Mesendoderm (in vitro differentiated cells): ENCODE measurements around the gene GATA1.

ENCODE experiments used
- DNase-seq: peaks from one replicate; pipeline ENCODE4 v3.0.0; 2013
- H2AK5ac ChIP-seq: 2 replicates; pipeline ENCODE4 v1.6.1; 2013; ENCODE audit warnings: low read length, inconsistent platforms
- H2BK120ac ChIP-seq: 2 replicates; pipeline ENCODE4 v1.6.1; 2013; ENCODE audit warnings: low read depth, mild to moderate bottlenecking, low read length, moderate library complexity, mixed read lengths
- H2BK15ac ChIP-seq: replicated peaks from 2 replicates; pipeline ENCODE4 v1.6.1; 2013; ENCODE audit warnings: low read depth, mild to moderate bottlenecking, moderate library complexity
- H2BK5ac ChIP-seq: 2 replicates; pipeline ENCODE4 v1.6.1; 2013; ENCODE audit warnings: low read length, inconsistent platforms
- H3K18ac ChIP-seq: 2 replicates; pipeline ENCODE4 v1.6.1; 2013; ENCODE audit warnings: mild to moderate bottlenecking, low read length, mixed read lengths
- H3K23ac ChIP-seq: one replicate; pipeline ENCODE4 v1.6.1; 2013; ENCODE audit warnings: low read length
- H3K27ac ChIP-seq: 2 replicates; pipeline ENCODE4 v1.5.1; 2013; ENCODE audit warnings: low read depth, mild to moderate bottlenecking, inconsistent platforms, low read length, moderate library complexity
- H3K27me3 ChIP-seq: 2 replicates; pipeline ENCODE4 v1.6.1; 2013; ENCODE audit warnings: low read length, control low read depth, mild to moderate bottlenecking, inconsistent platforms; ENCODE audit not compliant: insufficient read depth, poor library complexity
- H3K36me3 ChIP-seq: 2 replicates; pipeline ENCODE4 v1.6.1; 2013; ENCODE audit warnings: low read length, inconsistent platforms; ENCODE audit not compliant: control insufficient read depth, insufficient read depth
- H3K4ac ChIP-seq: one replicate; pipeline ENCODE4 v1.6.1; 2013; ENCODE audit warnings: low read depth, mild to moderate bottlenecking, low read length, moderate library complexity
- H3K4me1 ChIP-seq: 2 replicates; pipeline ENCODE4 v1.6.1; 2013; ENCODE audit warnings: low read depth, low read length, inconsistent platforms; ENCODE audit not compliant: control insufficient read depth
- H3K4me2 ChIP-seq: 2 replicates; pipeline ENCODE4 v1.6.1; 2013; ENCODE audit warnings: low read length
- H3K4me3 ChIP-seq: 2 replicates; pipeline ENCODE4 v1.5.1; 2013; ENCODE audit warnings: mild to moderate bottlenecking, low read length
- H3K56ac ChIP-seq: one replicate; pipeline ENCODE4 v1.6.1; 2013; ENCODE audit warnings: low read length
- H3K79me1 ChIP-seq: 2 replicates; pipeline ENCODE4 v1.6.1; 2013; ENCODE audit warnings: low read length, inconsistent platforms
- H3K79me2 ChIP-seq: 2 replicates; pipeline ENCODE4 v1.6.1; 2013; ENCODE audit warnings: mild to moderate bottlenecking, low read length; ENCODE audit not compliant: control insufficient read depth, insufficient read depth
- H3K9ac ChIP-seq: 2 replicates; pipeline ENCODE4 v1.6.1; 2013; ENCODE audit warnings: low read length, inconsistent platforms
- H4K5ac ChIP-seq: one replicate; pipeline ENCODE4 v1.6.1; 2013; ENCODE audit warnings: low read length
- H4K8ac ChIP-seq: one replicate; pipeline ENCODE4 v1.6.1; 2013; ENCODE audit warnings: low read depth, mild to moderate bottlenecking, control low read depth, low read length, moderate library complexity
- WGBS: extraction: QIAGEN DNeasy Blood & Tissue Kit; methylation state at CpG from one replicate; pipeline ENCODE4 v1.1.7; 2013; ENCODE audit warnings: low lambda C conversion rate, missing lambda C conversion rate; ENCODE audit not compliant: insufficient coverage; ENCODE audit errors: extremely low coverage; 5-methylcytosine and 5-hydroxymethylcytosine counted together

Gene GATA1

DNA sequence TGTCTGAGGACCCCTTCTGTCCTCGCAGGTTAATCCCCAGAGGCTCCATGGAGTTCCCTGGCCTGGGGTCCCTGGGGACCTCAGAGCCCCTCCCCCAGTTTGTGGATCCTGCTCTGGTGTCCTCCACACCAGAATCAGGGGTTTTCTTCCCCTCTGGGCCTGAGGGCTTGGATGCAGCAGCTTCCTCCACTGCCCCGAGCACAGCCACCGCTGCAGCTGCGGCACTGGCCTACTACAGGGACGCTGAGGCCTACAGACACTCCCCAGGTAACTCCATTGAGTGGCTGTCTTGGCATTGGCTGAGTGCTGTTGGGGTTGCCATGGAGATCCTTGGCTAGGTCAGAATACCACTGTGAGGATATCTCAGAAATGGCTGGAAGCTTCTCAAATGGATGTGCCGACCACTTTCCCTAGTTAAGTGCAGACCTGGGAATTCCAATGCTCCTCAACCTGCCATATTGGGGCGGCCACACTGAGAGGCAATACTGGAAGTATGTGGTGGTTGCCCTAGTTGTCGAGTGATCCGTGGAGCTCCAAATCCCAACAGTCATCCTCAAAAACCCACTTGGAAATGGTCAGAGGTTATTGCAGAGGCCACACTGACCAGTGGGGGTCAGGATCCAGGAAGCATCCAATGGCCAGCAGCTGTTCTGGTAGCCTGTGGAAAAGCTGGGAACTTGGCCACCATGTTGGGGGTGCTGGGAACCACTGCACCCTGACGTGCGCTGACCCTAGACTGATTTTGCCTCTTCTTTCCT is 4.9 kb downstream of the GATA1 start:
- no peak overlapping the region for H3K56ac ChIP-seq
- H3K79me2 ChIP-seq, result no peaks in the 10 kb centered on the region
- H3K27me3 ChIP-seq, result no peaks in the 10 kb centered on the region
- H3K36me3 ChIP-seq, result no peaks in the 10 kb centered on the region
- no CpG with 5 or more reads among the region's 11 CpGs for WGBS
- no peaks in the 10 kb centered on the region for H3K79me1 ChIP-seq
- no peak overlapping the region for H2BK5ac ChIP-seq
- DNase-seq, result peak; percentile 10
- H3K4ac ChIP-seq, result no peak overlapping the region
- H3K4me1 ChIP-seq, result no peaks in the 10 kb centered on the region
- no peak overlapping the region for H3K9ac ChIP-seq
- no peak overlapping the region for H4K5ac ChIP-seq
- no peak overlapping the region for H2BK120ac ChIP-seq
- no peak overlapping the region for H4K8ac ChIP-seq
- H2BK15ac ChIP-seq, result no peak overlapping the region
- no peak overlapping the region for H3K23ac ChIP-seq
- H3K4me2 ChIP-seq, result no peak overlapping the region
- no peak overlapping the region for H3K27ac ChIP-seq
- no peak overlapping the region for H3K4me3 ChIP-seq
- no peak overlapping the region for H2AK5ac ChIP-seq
- H3K18ac ChIP-seq, result no peak overlapping the region

- H3K56ac ChIP-seq, result no peak overlapping the region
- H3K27me3 ChIP-seq, result no peaks in the 10 kb centered on the region
- no peak overlapping the region for H2AK5ac ChIP-seq
- H3K27ac ChIP-seq, result no peak overlapping the region
- no peaks in the 10 kb centered on the region for H3K36me3 ChIP-seq
- no peak overlapping the region for H3K4ac ChIP-seq
- WGBS, result no CpG with 5 or more reads among the region's 7 CpGs
- no peak overlapping the region for H3K9ac ChIP-seq
- H3K4me3 ChIP-seq, result no peak overlapping the region
- no peak overlapping the region for H4K5ac ChIP-seq
- DNase-seq, result no peak
- no peaks in the 10 kb centered on the region for H3K79me2 ChIP-seq
- no peak overlapping the region for H2BK120ac ChIP-seq
- no peak overlapping the region for H3K23ac ChIP-seq
- H3K4me1 ChIP-seq, result no peaks in the 10 kb centered on the region
- no peak overlapping the region for H3K4me2 ChIP-seq
- no peak overlapping the region for H4K8ac ChIP-seq
- H3K79me1 ChIP-seq, result no peaks in the 10 kb centered on the region
- H2BK15ac ChIP-seq, result no peak overlapping the region
- H2BK5ac ChIP-seq, result no peak overlapping the region
- H3K18ac ChIP-seq, result no peak overlapping the region
Observed at GRCh38 chrX:48792219-48792618, 5.8 kb downstream of the GATA1 start.

- no peaks in the 10 kb centered on the region for H3K4me1 ChIP-seq
- H3K27ac ChIP-seq, result no peak overlapping the region
- H3K4me2 ChIP-seq, result no peak overlapping the region
- no peak overlapping the region for H3K4me3 ChIP-seq
- H3K18ac ChIP-seq, result no peak overlapping the region
- no peaks in the 10 kb centered on the region for H3K79me2 ChIP-seq
- no peak overlapping the region for H2BK120ac ChIP-seq
- no peak overlapping the region for H4K5ac ChIP-seq
- no peak overlapping the region for H3K9ac ChIP-seq
- no peak for DNase-seq
- no CpG with 5 or more reads among the region's 4 CpGs for WGBS
- no peak overlapping the region for H4K8ac ChIP-seq
- H3K23ac ChIP-seq, result no peak overlapping the region
- no peak overlapping the region for H2BK15ac ChIP-seq
- H3K79me1 ChIP-seq, result no peaks in the 10 kb centered on the region
- no peaks in the 10 kb centered on the region for H3K36me3 ChIP-seq
- H3K4ac ChIP-seq, result no peak overlapping the region
- H3K56ac ChIP-seq, result no peak overlapping the region
- H3K27me3 ChIP-seq, result no peaks in the 10 kb centered on the region
- no peak overlapping the region for H2AK5ac ChIP-seq
- no peak overlapping the region for H2BK5ac ChIP-seq
Observed at GRCh38 chrX:48793935-48794334, 7.5 kb downstream of the GATA1 start.

DNA sequence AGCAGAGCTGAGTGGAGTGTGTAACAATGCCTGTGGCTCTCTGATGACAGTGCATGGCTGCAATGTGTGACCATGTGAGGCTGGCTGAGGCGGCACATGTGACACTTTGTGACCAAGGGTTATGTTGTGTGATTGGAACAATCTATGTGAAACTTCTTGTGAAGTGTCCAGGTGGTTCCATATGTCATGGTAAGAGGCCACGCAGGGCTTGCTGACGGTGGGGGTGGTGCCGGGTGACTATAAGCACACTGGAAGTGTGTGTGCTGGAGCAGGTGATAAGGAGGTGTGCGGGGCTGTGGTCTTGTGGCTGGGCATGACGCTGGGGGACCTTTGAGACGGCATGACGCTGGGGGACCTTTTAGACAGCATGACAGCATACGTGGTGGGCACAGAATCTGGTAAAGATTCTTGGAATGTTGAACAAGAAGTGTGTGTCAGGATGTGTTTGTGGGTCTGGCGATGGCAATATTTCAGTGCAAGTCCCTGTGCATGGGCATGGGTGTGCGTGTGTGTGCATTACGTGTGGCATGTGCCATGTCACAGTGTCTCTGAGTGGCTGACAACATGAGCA is 8.0 kb downstream of the GATA1 start:
- Histone ChIP-seq H3K18ac (no peak overlapping the region), H3K4me3 (no peak overlapping the region), H3K56ac (no peak overlapping the region), H3K27me3 (no peaks in the 10 kb centered on the region), H3K4me2 (no peak overlapping the region), H3K36me3 (no peaks in the 10 kb centered on the region), H3K4me1 (no peaks in the 10 kb centered on the region), H3K27ac (no peak overlapping the region), H4K8ac (no peak overlapping the region), H3K23ac (no peak overlapping the region), H3K79me1 (no peaks in the 10 kb centered on the region), H2AK5ac (no peak overlapping the region), H4K5ac (no peak overlapping the region), H3K79me2 (no peaks in the 10 kb centered on the region), H2BK15ac (no peak overlapping the region), H3K9ac (no peak overlapping the region), H3K4ac (no peak overlapping the region), H2BK120ac (no peak overlapping the region), H2BK5ac (no peak overlapping the region)
- DNase-seq, result no peak
- no CpG with 5 or more reads among the region's 12 CpGs for WGBS

GRCh38 chrX:48794911-48795515 is 8.6 kb downstream of the GATA1 start:
- Histone ChIP-seq H3K27ac (no peak overlapping the region), H4K8ac (no peak overlapping the region), H3K79me1 (no peaks in the 10 kb centered on the region), H4K5ac (no peak overlapping the region), H3K4me2 (no peak overlapping the region), H3K18ac (no peak overlapping the region), H3K56ac (no peak overlapping the region), H3K23ac (no peak overlapping the region), H2BK15ac (no peak overlapping the region), H2BK5ac (no peak overlapping the region), H3K36me3 (no peaks in the 10 kb centered on the region), H3K4ac (no peak overlapping the region), H2AK5ac (no peak overlapping the region), H3K27me3 (no peaks in the 10 kb centered on the region), H3K9ac (no peak overlapping the region), H3K4me3 (no peak overlapping the region), H3K4me1 (no peaks in the 10 kb centered on the region), H3K79me2 (no peaks in the 10 kb centered on the region), H2BK120ac (no peak overlapping the region)
- DNase-seq, result peak; percentile 41
- no CpG with 5 or more reads among the region's 8 CpGs for WGBS
